ENCODE results near the gene PRF1.

Gene PRF1

DNA sequence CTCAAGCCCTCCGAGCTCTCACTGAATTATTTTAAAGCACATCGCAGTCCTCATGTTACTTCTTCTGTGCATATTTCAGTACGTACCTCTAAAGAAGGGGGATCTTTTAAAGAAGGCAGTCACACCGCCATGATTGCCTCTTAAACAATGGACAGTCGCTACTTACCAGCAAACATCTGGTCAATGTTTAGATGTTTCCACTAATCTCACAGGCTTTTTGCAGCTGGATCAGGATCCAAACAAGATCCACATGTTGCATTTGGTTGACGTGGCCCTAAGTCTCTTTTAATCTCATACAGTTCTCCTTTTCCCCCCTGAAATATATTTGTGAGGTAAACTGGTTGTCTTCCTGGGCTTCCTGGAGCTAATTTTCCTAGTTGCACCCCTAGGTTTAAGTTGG is 50.0 kb downstream of the PRF1 start:
- ATAC-seq (no peak), DNase-seq (no peak)
- Mint-ChIP-seq H3K27ac (no peak overlapping the region), H3K4me1 (peaks cover 6% of the 10 kb centered on the region), H3K27me3 (no peaks in the 10 kb centered on the region), H3K9me3 (no peaks in the 10 kb centered on the region), H3K4me3 (no peak overlapping the region)

DNA sequence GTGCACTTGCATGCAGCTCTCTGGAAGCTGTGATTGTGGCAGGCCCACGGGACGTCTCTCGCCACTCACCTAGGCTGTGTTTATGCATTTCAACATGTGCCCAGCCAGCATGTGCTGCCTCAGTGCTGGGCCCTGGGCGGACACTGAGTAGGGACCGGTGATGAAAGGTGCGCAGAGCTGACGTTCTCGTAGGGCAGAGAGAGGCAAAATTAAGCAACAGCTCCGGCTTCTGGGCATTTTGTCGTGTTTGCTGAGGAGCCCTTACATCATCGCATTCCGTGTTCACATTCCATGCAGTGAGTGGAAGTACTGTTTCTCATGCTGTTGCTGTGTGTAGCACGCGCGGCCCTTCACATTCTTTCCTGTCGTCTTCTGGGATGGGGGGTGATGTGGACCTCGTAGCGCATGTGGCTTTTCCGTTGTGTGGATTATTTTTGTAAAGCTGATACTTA is 50.5 kb downstream of the PRF1 start:
- ATAC-seq (no peak), DNase-seq (no peak)
- Mint-ChIP-seq H3K4me3 (no peak overlapping the region), H3K27ac (no peak overlapping the region), H3K27me3 (no peaks in the 10 kb centered on the region), H3K4me1 (peaks cover 6% of the 10 kb centered on the region), H3K9me3 (no peaks in the 10 kb centered on the region)

DNA sequence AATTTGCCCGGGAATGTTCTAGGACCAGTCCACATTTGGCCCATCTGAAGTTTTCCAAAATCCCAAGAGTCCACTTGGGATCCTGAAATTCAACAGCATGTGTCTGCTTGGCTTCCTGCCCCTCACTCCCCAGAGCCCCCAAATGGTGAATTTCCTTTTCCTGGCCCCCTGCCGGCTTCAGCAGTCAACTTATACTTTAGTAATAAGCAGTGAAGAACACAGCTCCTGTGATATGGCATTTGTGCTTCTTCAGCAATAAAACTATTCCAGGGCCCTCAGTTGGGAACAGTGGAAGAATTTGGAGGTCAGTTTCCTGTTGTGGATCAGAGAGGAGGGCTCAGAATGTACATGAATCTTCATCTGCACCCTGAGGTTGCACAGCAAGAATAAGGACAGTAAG is 51.1 kb downstream of the PRF1 start:
- no peaks in the 10 kb centered on the region for H3K9me3 Mint-ChIP-seq
- peaks cover 6% of the 10 kb centered on the region for H3K4me1 Mint-ChIP-seq
- no peaks in the 10 kb centered on the region for H3K27me3 Mint-ChIP-seq
- ATAC-seq, result no peak
- H3K27ac Mint-ChIP-seq, result no peak overlapping the region
- no peak for DNase-seq
- H3K4me3 Mint-ChIP-seq, result no peak overlapping the region

DNA sequence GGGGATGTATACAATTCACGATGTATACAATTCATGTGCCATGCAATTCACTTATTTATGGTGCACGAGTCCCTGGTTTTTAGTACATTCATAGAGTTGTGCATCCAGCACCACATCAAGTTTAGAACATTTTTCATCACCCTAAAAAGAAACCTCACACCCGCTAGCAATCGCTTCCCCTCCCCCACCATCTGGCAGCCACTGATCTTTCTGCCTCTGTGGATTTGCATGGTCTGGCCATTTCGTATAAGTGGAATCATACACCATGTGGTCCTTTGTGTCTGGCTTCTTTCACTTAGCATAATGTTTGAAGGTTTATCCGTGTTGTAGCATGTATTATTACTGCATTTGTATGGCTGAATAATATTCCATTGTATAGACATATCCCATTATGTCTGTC is 52.1 kb downstream of the PRF1 start:
- Mint-ChIP-seq H3K27me3 (no peaks in the 10 kb centered on the region), H3K4me1 (peaks cover 6% of the 10 kb centered on the region), H3K27ac (no peak overlapping the region), H3K4me3 (no peak overlapping the region), H3K9me3 (no peaks in the 10 kb centered on the region)
- DNase-seq, result no peak
- no peak for ATAC-seq

DNA sequence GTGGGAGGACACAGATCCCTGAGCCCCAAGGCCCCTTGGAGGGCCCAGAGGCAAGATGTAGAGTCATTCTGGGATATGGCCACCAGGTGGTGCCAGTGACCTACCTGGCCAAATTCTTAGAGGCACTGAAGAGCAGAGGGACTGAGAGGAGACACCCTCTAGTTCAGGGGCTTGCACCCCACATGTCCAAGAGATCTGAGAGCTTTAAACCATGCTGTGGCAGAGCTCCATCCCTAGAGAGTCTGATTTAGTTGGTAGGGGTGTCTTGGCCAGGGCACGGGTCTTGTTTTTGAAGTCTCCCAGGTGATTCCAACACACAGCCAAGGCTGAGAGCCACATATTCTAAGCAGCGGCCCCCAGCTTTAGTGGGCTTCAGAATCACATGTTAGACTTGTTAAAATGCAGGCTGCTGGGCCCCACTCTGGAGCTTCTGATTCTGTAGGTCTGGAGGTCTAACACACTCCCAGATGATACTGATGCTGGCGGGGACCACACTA is 52.5 kb downstream of the PRF1 start:
- H3K27me3 Mint-ChIP-seq, result no peaks in the 10 kb centered on the region
- H3K9me3 Mint-ChIP-seq, result no peaks in the 10 kb centered on the region
- no peak overlapping the region for H3K27ac Mint-ChIP-seq
- peaks cover 6% of the 10 kb centered on the region for H3K4me1 Mint-ChIP-seq
- DNase-seq (peak; percentile 74), ATAC-seq (peak; percentile 84)
- H3K4me3 Mint-ChIP-seq, result no peak overlapping the region

DNA sequence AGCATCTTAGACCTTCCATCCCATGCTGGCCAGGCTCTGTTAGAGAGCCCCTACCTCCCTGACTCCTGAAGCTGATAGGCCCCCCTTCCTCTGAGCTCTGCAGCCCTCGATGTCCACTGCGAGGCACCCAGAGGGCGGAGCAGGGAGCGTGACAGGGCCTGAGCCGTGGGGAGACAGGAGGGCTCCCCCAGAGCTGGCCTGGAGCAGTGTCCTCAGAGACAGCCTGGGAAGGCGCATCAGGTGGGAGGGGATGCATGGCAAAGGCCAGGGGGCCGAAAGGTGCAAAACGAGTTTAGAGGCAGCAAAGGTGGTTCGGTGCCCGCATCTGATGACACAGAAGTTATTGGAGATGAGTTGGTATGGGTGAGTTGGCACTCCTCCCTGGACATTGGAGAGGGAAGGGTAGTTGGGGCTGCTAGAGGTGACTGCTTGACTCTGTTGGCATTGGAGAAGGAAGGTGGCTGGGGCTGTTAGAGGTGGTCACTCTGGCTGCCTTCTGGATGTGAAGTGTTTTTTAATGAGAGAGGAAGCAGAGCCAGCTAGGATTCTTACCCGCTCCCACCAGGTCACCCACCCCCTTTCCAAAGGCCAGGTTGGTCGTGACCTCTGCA is 53.1 kb downstream of the PRF1 start:
- Mint-ChIP-seq H3K4me3 (no peak overlapping the region), H3K4me1 (peaks cover 6% of the 10 kb centered on the region), H3K9me3 (no peaks in the 10 kb centered on the region), H3K27ac (no peak overlapping the region), H3K27me3 (no peaks in the 10 kb centered on the region)
- ATAC-seq (peak; percentile 33), DNase-seq (no peak)
